ACC112 (cell line): Measurements from ENCODE around the gene DEPP1.

Source experiments
- H2AFZ ChIP-seq: fragments of 200-600 bp; sonication (generic); one replicate; pipeline ENCODE4 v1.6.0; 2017; ENCODE audit warnings: antibody characterized with exemption, low read length; ENCODE audit not compliant: unreplicated experiment
- H3K27ac ChIP-seq: fragments of 200-600 bp; sonication (generic); 2 replicates; pipeline ENCODE4 v1.5.1; 2014; ENCODE audit warnings: low read depth, mild to moderate bottlenecking, antibody characterized with exemption, low read length, moderate library complexity
- H3K27me3 ChIP-seq: fragments of 200-600 bp; sonication (generic); 2 replicates; pipeline ENCODE4 v1.6.1; 2014; ENCODE audit warnings: mild to moderate bottlenecking, antibody characterized with exemption, low read length, moderate library complexity, mixed read lengths; ENCODE audit not compliant: insufficient read depth
- H3K36me3 ChIP-seq: fragments of 200-600 bp; sonication (generic); 2 replicates; pipeline ENCODE4 v1.6.1; 2016; ENCODE audit warnings: mild to moderate bottlenecking, antibody characterized with exemption, low read length, moderate library complexity, mixed read lengths; ENCODE audit not compliant: insufficient read depth
- H3K4me1 ChIP-seq: fragments of 200-600 bp; sonication (generic); one replicate; pipeline ENCODE4 v1.6.1; 2016; ENCODE audit warnings: low read length, mixed read lengths; ENCODE audit not compliant: insufficient read depth, unreplicated experiment, control insufficient read depth
- H3K4me3 ChIP-seq: fragments of 200-600 bp; sonication (generic); 2 replicates; pipeline ENCODE4 v1.5.1; 2014; ENCODE audit warnings: mild to moderate bottlenecking, low read depth, low read length
- H3K79me2 ChIP-seq: fragments of 200-600 bp; sonication (generic); one replicate; pipeline ENCODE4 v1.6.0; 2016; ENCODE audit warnings: low read length; ENCODE audit not compliant: control insufficient read depth, unreplicated experiment, insufficient read depth

Gene DEPP1

DNA sequence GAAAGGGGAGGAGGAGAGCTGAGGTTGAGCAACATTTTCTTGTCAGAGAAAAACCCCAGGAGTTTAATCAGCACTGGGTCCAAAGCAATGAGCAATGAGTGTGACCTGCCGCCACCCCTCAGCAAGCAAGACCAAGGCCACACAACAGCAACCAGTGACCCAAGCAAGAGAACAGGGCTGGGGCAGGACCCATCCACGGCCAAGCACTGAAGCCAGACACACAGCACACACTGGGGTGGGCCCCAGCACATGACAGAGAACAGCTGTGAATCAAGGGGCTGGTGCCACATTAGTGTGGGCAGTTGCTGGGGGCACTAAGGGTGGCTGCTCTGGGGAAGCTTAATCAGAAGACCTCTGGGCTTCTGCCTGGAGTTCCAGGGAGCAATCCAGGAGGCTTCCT lies 51.3 kb downstream of the DEPP1 start:
- Histone ChIP-seq H3K27ac (no peak overlapping the region), H3K27me3 (0 out of 2 replicates have a peak, but pooled peaks cover 10% of the 10 kb centered on the region), H3K79me2 (no peaks in the 10 kb centered on the region), H3K36me3 (no peaks in the 10 kb centered on the region), H2AFZ (no peak overlapping the region), H3K4me1 (peaks cover 6% of the 10 kb centered on the region), H3K4me3 (no peak overlapping the region)

DNA sequence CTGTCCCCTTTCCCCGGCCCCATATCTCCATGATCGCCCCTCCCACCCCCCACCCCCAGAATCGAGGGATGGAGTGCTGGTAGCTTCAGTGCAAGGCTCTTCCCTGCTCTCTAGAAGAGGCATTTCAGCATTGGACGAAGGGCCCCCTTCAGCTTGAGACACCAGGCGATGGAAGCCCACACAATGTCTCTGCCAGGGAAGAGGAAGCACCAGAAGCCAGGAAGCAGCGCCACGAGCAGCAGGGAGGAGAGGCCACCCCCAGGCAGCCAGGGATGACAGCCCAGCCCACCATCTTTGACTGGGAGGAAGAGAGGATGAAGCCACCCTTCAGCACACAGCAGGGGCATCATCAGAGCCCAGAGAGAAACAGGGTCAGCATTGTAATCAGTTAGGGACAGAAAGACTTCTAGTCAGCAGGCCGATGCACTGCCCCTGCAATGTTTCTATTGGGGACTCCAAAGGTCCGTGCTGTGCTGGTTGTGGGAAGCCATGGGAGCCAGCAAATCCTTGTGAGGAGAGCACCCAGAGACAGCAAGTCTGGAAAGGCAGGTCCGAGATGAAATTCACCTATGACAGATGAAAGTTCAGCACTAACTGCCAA lies 51.8 kb downstream of the DEPP1 start:
- H3K4me1 ChIP-seq: peaks cover 6% of the 10 kb centered on the region
- H3K36me3 ChIP-seq: no peaks in the 10 kb centered on the region
- H3K79me2 ChIP-seq: no peaks in the 10 kb centered on the region
- no peak overlapping the region for H2AFZ ChIP-seq
- H3K27me3 ChIP-seq: peaks cover 12% of the 10 kb centered on the region; the same call in 1 of the 2 replicates
- H3K27ac ChIP-seq: no peak overlapping the region
- no peak overlapping the region for H3K4me3 ChIP-seq
